Endodermal cell (in vitro differentiated cells): Measurements from ENCODE around the gene ADAMTS17. TPM values are rescaled to one million over a fixed set of nuclear protein-coding genes. Genes with fewer than 3 reads are reported as not detected.

Source experiments
- DNase-seq: peaks from one replicate; pipeline ENCODE4 v3.0.0-alpha.2; 2017
- H3K27ac ChIP-seq: 2 replicates; pipeline ENCODE4 v1.5.1; 2013; ENCODE audit warnings: mild to moderate bottlenecking, low read depth, low read length, moderate library complexity
- H3K27me3 ChIP-seq: 2 replicates; pipeline ENCODE4 v1.6.1; 2013; ENCODE audit warnings: mild to moderate bottlenecking, low read length, moderate library complexity; ENCODE audit not compliant: insufficient read depth, control insufficient read depth, poor library complexity, severe bottlenecking
- H3K36me3 ChIP-seq: 2 replicates; pipeline ENCODE4 v1.7.0; 2013; ENCODE audit warnings: mild to moderate bottlenecking, low read length, moderate library complexity; ENCODE audit not compliant: control insufficient read depth, insufficient read depth
- H3K4me1 ChIP-seq: one replicate; pipeline ENCODE4 v1.7.0; 2013; ENCODE audit warnings: low read length; ENCODE audit not compliant: control insufficient read depth, insufficient read depth
- H3K4me3 ChIP-seq: 2 replicates; pipeline ENCODE4 v1.5.1; 2013; ENCODE audit warnings: mild to moderate bottlenecking, low read length, moderate library complexity
- H3K9ac ChIP-seq: 2 replicates; pipeline ENCODE4 v1.6.1; 2013; ENCODE audit warnings: mild to moderate bottlenecking, low read length, moderate library complexity; ENCODE audit not compliant: poor library complexity, severe bottlenecking; ENCODE audit errors: extremely low read depth
- H3K9me3 ChIP-seq: 2 replicates; pipeline ENCODE4 v1.6.1; 2013; ENCODE audit warnings: mild to moderate bottlenecking, low read length, moderate library complexity; ENCODE audit not compliant: control insufficient read depth
- H3K27ac Mint-ChIP-seq: 2 replicates; pipeline ENCODE4 v1.8.0; 2020; ENCODE audit warnings: mixed read lengths
- H3K27me3 Mint-ChIP-seq: 2 replicates; pipeline ENCODE4 v1.8.0; 2021; ENCODE audit warnings: mild to moderate bottlenecking, mixed read lengths; ENCODE audit not compliant: insufficient read depth
- H3K36me3 Mint-ChIP-seq: 2 replicates; pipeline ENCODE4 v1.8.0; 2020; ENCODE audit warnings: low read depth, mixed read lengths
- H3K4me1 Mint-ChIP-seq: 2 replicates; pipeline ENCODE4 v1.8.0; 2020; ENCODE audit warnings: mixed read lengths
- H3K4me3 Mint-ChIP-seq: 2 replicates; pipeline ENCODE4 v1.8.0; 2020; ENCODE audit warnings: mild to moderate bottlenecking, moderate library complexity, mixed read lengths
- H3K9me3 Mint-ChIP-seq: 2 replicates; pipeline ENCODE4 v1.8.0; 2020; ENCODE audit warnings: mild to moderate bottlenecking, mixed read lengths
- CTCF ChIP-seq: fragments of 200-600 bp; sonication (generic); conservative IDR thresholded peaks from 2 replicates; pipeline ENCODE4 v1.5.0; 2021; ENCODE audit warnings: antibody characterized with exemption, mild to moderate bottlenecking
- WGBS, 2 experiments: methylation state at CpG; one replicate each; pipeline versions ENCODE4 v1.1.5 to v1.1.7; 2013; ENCODE audit warnings: missing lambda C conversion rate in 2 of 2, mixed read lengths in 1 of 2; ENCODE audit not compliant: insufficient coverage in 1 of 2, insufficient read length in 1 of 2; 5-methylcytosine and 5-hydroxymethylcytosine counted together
- total RNA-seq, 2 donors: library from RNA; stranded (reverse); fragmentation: NEBNext Ultra II Directional in 1 of 2; extraction: Animal tissue kit (Norgen Biotek cat#: 25700) in 1 of 2; gene quantifications; 2 replicates in 1 of 2; 3 replicates in 1 of 2; pipeline ENCODE4 v1.2.1, GENCODE V29; 2021

ADAMTS17 gene
- total RNA-seq, 2 donors from 2014 or later: 0.82 to 2.3 TPM

GRCh38 chr15:100338247-100338646 is 3.5 kb downstream of the ADAMTS17 start:
- Histone ChIP-seq H3K27me3 (peaks cover 39% of the 10 kb centered on the region), H3K4me1 (peaks cover 5% of the 10 kb centered on the region), H3K9me3 (no peaks in the 10 kb centered on the region), H3K9ac (no peak overlapping the region), H3K36me3 (no peaks in the 10 kb centered on the region), H3K4me3 (no peak overlapping the region), H3K27ac (no peak overlapping the region)
- no peak overlapping the region for H3K4me3 Mint-ChIP-seq
- H3K4me1 Mint-ChIP-seq: peaks cover 24% of the 10 kb centered on the region
- no peak for TF ChIP-seq CTCF
- 84 to 86% methylated on average over 9 to 10 of the region's 10 CpGs for WGBS, 2 experiments
- H3K27ac Mint-ChIP-seq: no peak overlapping the region
- no peaks in the 10 kb centered on the region for H3K36me3 Mint-ChIP-seq
- peaks cover 65% of the 10 kb centered on the region for H3K27me3 Mint-ChIP-seq
- DNase-seq: no peak
- no peaks in the 10 kb centered on the region for H3K9me3 Mint-ChIP-seq

GRCh38 chr15:100337096-100338044 is 4.4 kb downstream of the ADAMTS17 start:
- DNase-seq: no peak
- no peak overlapping the region for H3K27ac ChIP-seq
- Mint-ChIP-seq H3K4me3 (no peak overlapping the region), H3K36me3 (no peaks in the 10 kb centered on the region), H3K4me1 (peaks cover 24% of the 10 kb centered on the region), H3K27me3 (peaks cover 63% of the 10 kb centered on the region), H3K27ac (no peak overlapping the region), H3K9me3 (no peaks in the 10 kb centered on the region)
- WGBS, 2 experiments: 92 to 93% methylated on average over 16 to 17 of the region's 17 CpGs
- H3K27me3 ChIP-seq: peaks cover 30% of the 10 kb centered on the region
- H3K9ac ChIP-seq: no peak overlapping the region
- H3K9me3 ChIP-seq: no peaks in the 10 kb centered on the region
- H3K36me3 ChIP-seq: no peaks in the 10 kb centered on the region
- peaks cover 5% of the 10 kb centered on the region for H3K4me1 ChIP-seq
- TF ChIP-seq CTCF: no peak
- no peak overlapping the region for H3K4me3 ChIP-seq

- no peaks in the 10 kb centered on the region for H3K36me3 Mint-ChIP-seq
- no peak for TF ChIP-seq CTCF
- no peak overlapping the region for H3K4me3 ChIP-seq
- DNase-seq: no peak
- H3K9me3 Mint-ChIP-seq: no peaks in the 10 kb centered on the region
- no peak overlapping the region for H3K9ac ChIP-seq
- WGBS, 2 experiments: 94% methylated on average over 4 to 6 of the region's 6 CpGs
- H3K27ac Mint-ChIP-seq: no peak overlapping the region
- H3K9me3 ChIP-seq: no peaks in the 10 kb centered on the region
- H3K4me1 ChIP-seq: peaks cover 5% of the 10 kb centered on the region
- H3K4me3 Mint-ChIP-seq: no peak overlapping the region
- H3K4me1 Mint-ChIP-seq: peaks cover 24% of the 10 kb centered on the region
- H3K36me3 ChIP-seq: no peaks in the 10 kb centered on the region
- peaks cover 27% of the 10 kb centered on the region for H3K27me3 ChIP-seq
- peaks cover 66% of the 10 kb centered on the region for H3K27me3 Mint-ChIP-seq
- no peak overlapping the region for H3K27ac ChIP-seq
These were observed 5.7 kb downstream of the ADAMTS17 start for GRCh38 chr15:100336061-100336460.
